Activated CD4-positive, alpha-beta memory T cell treated with anti-CD3 and anti-CD28 coated beads, Interleukin-2, amount 10 ng/mL, durations not matched to agents 7 days and 5 days (primary cell): ENCODE data around the gene TYW1. TPM values are rescaled to one million over a fixed set of nuclear protein-coding genes. Genes with fewer than 3 reads are reported as not detected.
"Not testable (repeated sequence)": the region's sequence is repeated elsewhere in the genome, so short reads cannot be mapped to it uniquely, and the experiment has no call there.

Experiments
- CTCF ChIA-PET: fragments of 350-600 bp; sonication (Branson Sonifier 250); formaldehyde crosslinking; loops from one replicate; lab custom pipeline; 2021; ENCODE audit warnings: antibody characterized with exemption, inconsistent platforms; lab: Charles Lee
- POLR2A ChIA-PET: fragments of 350-600 bp; sonication (Branson Sonifier 250); formaldehyde crosslinking; loops from one replicate; lab custom pipeline; 2021; ENCODE audit warnings: antibody characterized with exemption; lab: Charles Lee
- DNase-seq: peaks from one replicate; pipeline ENCODE4 v3.0.0-alpha.2; 2020
- H3K27ac Mint-ChIP-seq: one replicate; pipeline ENCODE4 v1.8.0; 2021; ENCODE audit warnings: mild to moderate bottlenecking, mixed read lengths
- H3K27me3 Mint-ChIP-seq: one replicate; pipeline ENCODE4 v1.8.0; 2021; ENCODE audit warnings: mixed read lengths
- H3K36me3 Mint-ChIP-seq: one replicate; pipeline ENCODE4 v1.8.0; 2021; ENCODE audit warnings: low read depth, mixed read lengths
- H3K4me1 Mint-ChIP-seq: one replicate; pipeline ENCODE4 v1.8.0; 2021; ENCODE audit warnings: mixed read lengths
- H3K4me3 Mint-ChIP-seq: one replicate; pipeline ENCODE4 v1.8.0; 2021; ENCODE audit warnings: mild to moderate bottlenecking, mixed read lengths
- H3K9me3 Mint-ChIP-seq: one replicate; pipeline ENCODE4 v1.8.0; 2021; ENCODE audit warnings: mixed read lengths
- total RNA-seq, 2 experiments: library from RNA; stranded (reverse); gene quantifications; one replicate each; pipeline ENCODE4 v1.2.3, GENCODE V29; 2021

Gene TYW1
- total RNA-seq, 2 experiments from 2014 or later = 12.4 to 15.2 TPM

- DNase-seq, H3K27me3 Mint-ChIP-seq, H3K9me3 Mint-ChIP-seq, H3K4me3 Mint-ChIP-seq, CTCF ChIA-PET, H3K4me1 Mint-ChIP-seq, H3K27ac Mint-ChIP-seq, H3K36me3 Mint-ChIP-seq: not testable (repeated sequence)
- POLR2A ChIA-PET = interaction anchor here (0.6 kb wide), 1 partner anchor 224 kb away, joined by 3 read pairs; no protein-coding TSS in a partner anchor
Observed at GRCh38 chr7:67134912-67135311, 138.3 kb downstream of the TYW1 start.

GRCh38 chr7:67135617-67136486 lies 139.2 kb downstream of the TYW1 start:
- H3K4me1 Mint-ChIP-seq, H3K36me3 Mint-ChIP-seq, H3K27me3 Mint-ChIP-seq, H3K27ac Mint-ChIP-seq, CTCF ChIA-PET, H3K4me3 Mint-ChIP-seq, DNase-seq, H3K9me3 Mint-ChIP-seq, POLR2A ChIA-PET: not testable (repeated sequence)

- CTCF ChIA-PET, H3K4me3 Mint-ChIP-seq, POLR2A ChIA-PET: not testable (repeated sequence)
Observed at GRCh38 chr7:67137489-67137888, 140.9 kb downstream of the TYW1 start.

GRCh38 chr7:67139876-67140275 lies 143.2 kb downstream of the TYW1 start:
- H3K4me1 Mint-ChIP-seq, H3K36me3 Mint-ChIP-seq, POLR2A ChIA-PET, H3K9me3 Mint-ChIP-seq, DNase-seq, CTCF ChIA-PET, H3K27ac Mint-ChIP-seq, H3K4me3 Mint-ChIP-seq, H3K27me3 Mint-ChIP-seq: not testable (repeated sequence)

More at GRCh38 chr7:67137489-67137888, 140.9 kb downstream of the TYW1 start:
- not testable (repeated sequence) for H3K27ac Mint-ChIP-seq, DNase-seq, H3K36me3 Mint-ChIP-seq, H3K27me3 Mint-ChIP-seq, H3K9me3 Mint-ChIP-seq, H3K4me1 Mint-ChIP-seq

- H3K36me3 Mint-ChIP-seq, H3K4me1 Mint-ChIP-seq, DNase-seq, H3K4me3 Mint-ChIP-seq, H3K9me3 Mint-ChIP-seq, H3K27me3 Mint-ChIP-seq, CTCF ChIA-PET, H3K27ac Mint-ChIP-seq, POLR2A ChIA-PET: not testable (repeated sequence)
Observed at GRCh38 chr7:67141001-67141400, 144.4 kb downstream of the TYW1 start.

- H3K36me3 Mint-ChIP-seq, H3K4me3 Mint-ChIP-seq, H3K9me3 Mint-ChIP-seq, DNase-seq, H3K4me1 Mint-ChIP-seq, H3K27me3 Mint-ChIP-seq, H3K27ac Mint-ChIP-seq, CTCF ChIA-PET, POLR2A ChIA-PET: not testable (repeated sequence)
Observed at GRCh38 chr7:67143091-67143786, 146.6 kb downstream of the TYW1 start.

GRCh38 chr7:67145581-67146193 lies 149.1 kb downstream of the TYW1 start:
- H3K4me3 Mint-ChIP-seq, H3K4me1 Mint-ChIP-seq, CTCF ChIA-PET, H3K9me3 Mint-ChIP-seq, POLR2A ChIA-PET, H3K27me3 Mint-ChIP-seq, H3K27ac Mint-ChIP-seq, H3K36me3 Mint-ChIP-seq, DNase-seq: not testable (repeated sequence)

GRCh38 chr7:67149131-67149530 lies 152.5 kb downstream of the TYW1 start:
- not testable (repeated sequence) for H3K27me3 Mint-ChIP-seq

GRCh38 chr7:67154374-67154773 lies 157.7 kb downstream of the TYW1 start:
- CTCF ChIA-PET, DNase-seq, H3K4me1 Mint-ChIP-seq, H3K4me3 Mint-ChIP-seq, H3K27me3 Mint-ChIP-seq, POLR2A ChIA-PET, H3K27ac Mint-ChIP-seq: not testable (repeated sequence)
- Mint-ChIP-seq H3K9me3 (peaks cover 13% of the 10 kb centered on the region), H3K36me3 (peaks cover 28% of the 10 kb centered on the region)

More at GRCh38 chr7:67149131-67149530, 152.5 kb downstream of the TYW1 start:
- H3K27ac Mint-ChIP-seq, CTCF ChIA-PET, H3K4me1 Mint-ChIP-seq, POLR2A ChIA-PET, DNase-seq, H3K4me3 Mint-ChIP-seq, H3K9me3 Mint-ChIP-seq: not testable (repeated sequence)
- peaks cover 15% of the 10 kb centered on the region for H3K36me3 Mint-ChIP-seq

- Mint-ChIP-seq H3K36me3 (peaks cover 28% of the 10 kb centered on the region), H3K9me3 (peaks cover 13% of the 10 kb centered on the region)
- H3K27ac Mint-ChIP-seq, H3K4me3 Mint-ChIP-seq, DNase-seq, H3K4me1 Mint-ChIP-seq, H3K27me3 Mint-ChIP-seq, CTCF ChIA-PET, POLR2A ChIA-PET: not testable (repeated sequence)
Observed at GRCh38 chr7:67156064-67156463, 159.4 kb downstream of the TYW1 start.

- H3K27me3 Mint-ChIP-seq, CTCF ChIA-PET, H3K4me3 Mint-ChIP-seq, H3K9me3 Mint-ChIP-seq, POLR2A ChIA-PET, H3K36me3 Mint-ChIP-seq: not testable (repeated sequence)
- H3K27ac Mint-ChIP-seq = peak overlapping the region; percentile 62
- peak; percentile 59 for DNase-seq
- H3K4me1 Mint-ChIP-seq = peaks cover 18% of the 10 kb centered on the region
Observed at GRCh38 chr7:67163285-67163684, 166.7 kb downstream of the TYW1 start.

- POLR2A ChIA-PET, H3K4me3 Mint-ChIP-seq, H3K27ac Mint-ChIP-seq, H3K4me1 Mint-ChIP-seq, H3K9me3 Mint-ChIP-seq, DNase-seq, H3K36me3 Mint-ChIP-seq, CTCF ChIA-PET, H3K27me3 Mint-ChIP-seq: not testable (repeated sequence)
Observed at GRCh38 chr7:67171151-67171550, 174.5 kb downstream of the TYW1 start.

- POLR2A ChIA-PET, CTCF ChIA-PET, H3K27me3 Mint-ChIP-seq, H3K4me1 Mint-ChIP-seq, H3K9me3 Mint-ChIP-seq, H3K27ac Mint-ChIP-seq, H3K4me3 Mint-ChIP-seq, DNase-seq, H3K36me3 Mint-ChIP-seq: not testable (repeated sequence)
Observed at GRCh38 chr7:67176730-67177129, 180.1 kb downstream of the TYW1 start.
